Aorta (tissue), 5 donors: ENCODE results near the gene TBRG1. TPM values are rescaled to one million over a fixed set of nuclear protein-coding genes. Genes with fewer than 3 reads are reported as not detected.

Experiments used
- ATAC-seq: fragments of 200-7000 bp; cut with Tn5 transposase; one replicate; pipeline ENCODE4 v1.9.1; 2022; ENCODE audit warnings: moderate library complexity; ENCODE audit not compliant: low FRiP score
- DNase-seq, 2 donors: peaks; one replicate each; pipeline ENCODE4 v3.0.0-alpha.2; 2020
- H3K27ac ChIP-seq, 2 donors: one replicate each; pipeline ENCODE4 v1.5.1; 2013; ENCODE audit warnings: low read length in 2 of 2, mild to moderate bottlenecking in 2 of 2, moderate library complexity in 2 of 2, control low read depth in 1 of 2, inconsistent platforms in 1 of 2, low read depth in 1 of 2
- H3K27me3 ChIP-seq, 2 donors: one replicate each; pipeline ENCODE4 v1.6.1; 2013; ENCODE audit warnings: control low read depth in 1 of 2, low read length in 1 of 2, mild to moderate bottlenecking in 1 of 2, moderate library complexity in 1 of 2; ENCODE audit not compliant: insufficient read depth in 2 of 2, control insufficient read depth in 1 of 2
- H3K36me3 ChIP-seq, 2 donors: one replicate each; pipeline ENCODE4 v1.6.1; 2013; ENCODE audit warnings: control low read depth in 1 of 2, low read length in 1 of 2, mild to moderate bottlenecking in 1 of 2; ENCODE audit not compliant: insufficient read depth in 2 of 2, control insufficient read depth in 1 of 2
- H3K4me1 ChIP-seq, 2 donors: one replicate each; pipeline ENCODE4 v1.6.1; 2013; ENCODE audit warnings: low read length in 2 of 2, control low read depth in 1 of 2, mild to moderate bottlenecking in 1 of 2, moderate library complexity in 1 of 2; ENCODE audit not compliant: insufficient read depth in 2 of 2, control insufficient read depth in 1 of 2
- H3K4me3 ChIP-seq, 2 donors: one replicate each; pipeline ENCODE4 v1.5.1; 2013; ENCODE audit warnings: low read length in 2 of 2, control low read depth in 1 of 2, mild to moderate bottlenecking in 1 of 2
- H3K9me3 ChIP-seq: one replicate; pipeline ENCODE4 v1.6.1; 2013; ENCODE audit warnings: mild to moderate bottlenecking, low read length; ENCODE audit not compliant: control insufficient read depth
- WGBS, 2 donors: extraction: QIAGEN DNeasy Blood & Tissue Kit; methylation state at CpG; one replicate each; pipeline ENCODE4 v1.1.7; 2013; 5-methylcytosine and 5-hydroxymethylcytosine counted together
- intact Hi-C, 2 donors: fragments of 100-400 bp; cut with DNase I; formaldehyde crosslinking; loops; one replicate each; pipeline versions ENCODE4 v1.14.2 to v1.15.0; 2022
- polyA plus RNA-seq, 2 donors: library from polyadenylated mRNA; stranded (reverse); fragments of 200-250 nt; gene quantifications; one replicate each; pipeline ENCODE4 v1.2.3, GENCODE V29; 2013
- total RNA-seq, 2 donors: library from RNA; stranded (reverse); fragmentation: NEBNext Ultra II Directional; extraction: Animal tissue kit (Norgen Biotek cat#: 25700); gene quantifications; one replicate each; pipeline ENCODE4 v1.2.1, GENCODE V29; 2021
- donor health status: healthy with polysubstance abuse.
- donor health status: Bipolar disorder and iron deficiency.
- donor health status: DM: no; HTN: no; CAD: no.
- donor health status: DM: no; HTN: no; CAD: no.
- donor health status: DM: yes; HTN: yes; CAD: no.

The TBRG1 gene
- total and polyA plus RNA-seq, 4 donors, result 20.5 to 65.4 (median 45.3) TPM

DNA sequence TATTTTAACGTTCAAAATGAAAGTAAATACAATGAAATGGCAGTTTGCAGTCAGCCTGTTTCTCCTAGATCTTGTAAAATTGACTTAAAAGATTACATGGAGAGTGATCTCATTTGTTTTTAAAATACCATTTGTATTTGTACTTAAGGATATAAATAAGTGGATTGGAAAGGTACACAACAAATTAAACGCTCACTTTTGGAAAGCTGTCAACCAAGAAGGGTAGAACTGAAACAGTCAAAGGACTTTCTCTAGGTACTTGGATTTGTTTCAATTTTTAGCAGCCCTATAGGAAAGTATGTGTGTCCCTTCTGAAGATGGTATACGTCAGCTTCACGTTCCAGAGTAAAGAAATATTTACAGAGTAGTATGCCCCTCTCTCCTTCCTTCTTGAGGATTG lies 7.3 kb downstream of the TBRG1 start:
- WGBS, 2 donors, result 56 to 63% methylated on average over 4 of the region's 4 CpGs
- intact Hi-C loops, result no loop called here
- Histone ChIP-seq H3K27me3 (no peaks in the 10 kb centered on the region), H3K27ac (no peak overlapping the region), H3K36me3 (peaks cover 9 to 15% of the 10 kb centered on the region in 2 donors), H3K9me3 (no peaks in the 10 kb centered on the region), H3K4me3 (no peak overlapping the region), H3K4me1 (peaks cover 0 to 2% of the 10 kb centered on the region in 2 donors)
- ATAC-seq (no peak), DNase-seq (no peak)

DNA sequence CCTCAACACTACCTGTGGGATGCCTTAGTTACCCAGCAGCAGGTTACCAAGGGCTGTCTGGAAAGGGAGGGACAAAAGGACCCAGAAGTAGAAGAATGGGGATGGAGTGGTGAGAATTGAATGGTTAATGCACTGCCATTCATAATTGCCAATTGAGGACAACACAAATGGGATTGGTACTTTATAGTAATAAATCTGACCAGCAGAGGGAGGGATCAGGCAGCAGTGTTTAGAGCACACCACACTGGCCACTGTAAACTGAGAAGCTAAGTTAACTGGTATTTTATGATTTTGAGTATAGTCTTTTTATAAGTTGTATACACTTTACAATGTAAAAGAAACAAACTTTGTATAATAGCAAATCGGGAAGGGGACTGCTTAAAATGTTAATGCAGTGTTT lies 10.7 kb downstream of the TBRG1 start:
- DNase-seq (no peak), ATAC-seq (no peak)
- peaks cover 0 to 4% of the 10 kb centered on the region in 2 donors for H3K4me1 ChIP-seq
- no peak overlapping the region for H3K4me3 ChIP-seq
- WGBS, 2 donors, result 16 to 21% methylated on average over 1 of the region's 1 CpG
- no peaks in the 10 kb centered on the region for H3K27me3 ChIP-seq
- no peak overlapping the region for H3K27ac ChIP-seq
- H3K9me3 ChIP-seq, result no peaks in the 10 kb centered on the region
- H3K36me3 ChIP-seq, result peaks cover 8% of the 10 kb centered on the region in 2 donors
- intact Hi-C loops, result no loop called here

DNA sequence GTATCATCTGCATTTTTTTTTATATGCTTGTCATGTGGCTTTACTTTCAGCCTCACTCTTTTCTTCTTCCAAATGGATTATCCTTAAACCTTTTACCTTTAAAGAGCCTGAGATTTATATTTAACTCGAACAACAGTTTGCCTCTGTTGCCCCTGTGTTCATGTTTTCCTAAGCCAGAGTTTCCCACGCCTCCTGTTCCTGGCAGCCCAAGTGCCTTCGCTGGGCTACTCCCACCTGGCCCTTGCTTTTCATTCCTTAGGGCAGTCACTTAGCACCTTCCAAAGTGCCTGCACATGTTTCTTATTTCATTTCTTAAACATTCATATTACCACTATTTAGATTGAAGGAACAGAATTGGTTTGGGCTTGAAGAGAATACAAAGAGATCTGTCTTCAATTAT lies 13.3 kb downstream of the TBRG1 start:
- H3K27ac ChIP-seq, result no peak overlapping the region
- WGBS, 2 donors, result 7 to 10% methylated on average over 3 of the region's 3 CpGs
- peaks cover 0 to 4% of the 10 kb centered on the region in 2 donors for H3K4me1 ChIP-seq
- H3K36me3 ChIP-seq, result peaks cover 4 to 10% of the 10 kb centered on the region in 2 donors
- H3K4me3 ChIP-seq, result no peak overlapping the region
- no peaks in the 10 kb centered on the region for H3K9me3 ChIP-seq
- DNase-seq (no peak), ATAC-seq (no peak)
- intact Hi-C loops, result no loop called here
- H3K27me3 ChIP-seq, result no peaks in the 10 kb centered on the region

DNA sequence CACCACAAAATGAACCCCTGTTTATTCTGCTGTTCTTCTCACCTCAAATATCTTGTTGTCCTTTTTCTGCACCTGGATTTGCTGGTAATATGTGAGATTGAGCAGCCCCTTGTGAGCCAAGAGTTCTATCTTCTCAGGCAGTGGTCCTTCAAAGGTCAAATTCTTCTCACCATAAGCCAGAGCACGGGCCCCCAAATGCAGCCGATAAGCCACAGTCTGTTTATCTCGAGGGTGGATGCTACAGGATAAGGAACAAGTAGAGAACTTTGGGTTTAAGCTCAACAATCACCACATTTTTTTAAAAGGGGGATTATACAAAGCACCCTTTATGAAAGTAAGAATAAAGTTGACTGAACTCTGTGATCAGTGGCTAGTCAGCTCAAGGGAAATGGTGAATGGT lies 15.8 kb downstream of the TBRG1 start:
- DNase-seq (no peak), ATAC-seq (no peak)
- WGBS, 2 donors, result 79 to 81% methylated on average over 3 of the region's 3 CpGs
- Histone ChIP-seq H3K9me3 (no peaks in the 10 kb centered on the region), H3K27ac (no peak overlapping the region), H3K4me3 (no peak overlapping the region), H3K27me3 (no peaks in the 10 kb centered on the region), H3K36me3 (peaks cover 0 to 5% of the 10 kb centered on the region in 2 donors), H3K4me1 (peaks cover 0 to 4% of the 10 kb centered on the region in 2 donors)
- intact Hi-C loops, result no loop called here

DNA sequence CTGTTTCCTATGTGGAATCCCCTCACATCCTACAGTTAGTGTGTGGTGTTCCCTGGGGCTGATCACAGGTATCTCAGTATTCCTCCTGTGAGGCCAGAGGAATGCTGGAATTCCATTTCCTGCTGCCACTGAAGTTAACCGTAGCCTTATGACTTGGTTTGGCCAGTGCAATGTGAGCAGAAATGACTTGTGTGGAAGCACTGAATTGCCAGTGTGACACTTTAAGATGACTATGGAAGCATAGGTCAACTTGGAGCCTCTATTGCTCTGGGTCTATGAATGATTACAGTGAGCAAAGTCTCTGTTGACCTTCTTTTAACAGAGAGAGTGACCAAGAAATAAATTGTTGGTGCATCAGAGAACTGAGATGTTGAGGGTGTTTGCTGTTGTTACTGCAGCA lies 16.5 kb downstream of the TBRG1 start:
- Histone ChIP-seq H3K4me3 (no peak overlapping the region), H3K9me3 (no peaks in the 10 kb centered on the region), H3K27me3 (no peaks in the 10 kb centered on the region), H3K27ac (no peak overlapping the region), H3K36me3 (peaks cover 0 to 5% of the 10 kb centered on the region in 2 donors), H3K4me1 (peaks cover 0 to 4% of the 10 kb centered on the region in 2 donors)
- DNase-seq, result no peak
- intact Hi-C loops, result no loop called here
- 75 to 76% methylated on average over 1 of the region's 1 CpG for WGBS, 2 donors
- ATAC-seq, result no peak

DNA sequence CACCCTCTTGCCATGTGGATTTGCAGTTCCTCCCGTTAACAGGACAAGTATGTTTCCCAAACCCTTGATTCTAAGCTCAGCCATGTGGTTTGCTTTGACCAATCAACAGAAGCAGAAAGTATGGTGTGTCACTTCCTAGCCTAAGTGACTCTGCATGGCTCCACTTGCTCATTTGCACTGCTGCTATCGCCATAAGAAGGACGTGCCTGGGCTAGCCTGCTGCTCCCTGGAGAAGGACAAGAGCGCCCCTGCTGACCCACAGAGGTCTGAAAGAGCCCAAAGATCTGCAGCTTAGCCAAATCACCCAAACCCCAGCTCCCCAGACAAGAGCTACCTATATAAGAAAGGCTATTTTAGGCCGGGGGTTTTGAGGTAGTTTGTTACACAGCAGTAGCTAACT lies 18.0 kb downstream of the TBRG1 start:
- peaks cover 0 to 1% of the 10 kb centered on the region in 2 donors for H3K4me1 ChIP-seq
- H3K4me3 ChIP-seq, result no peak overlapping the region
- no peak for ATAC-seq
- H3K9me3 ChIP-seq, result no peaks in the 10 kb centered on the region
- 86 to 87% methylated on average over 5 of the region's 5 CpGs for WGBS, 2 donors
- H3K27me3 ChIP-seq, result no peaks in the 10 kb centered on the region
- no peak overlapping the region for H3K27ac ChIP-seq
- DNase-seq, result no peak
- H3K36me3 ChIP-seq, result peaks cover 0 to 5% of the 10 kb centered on the region in 2 donors
- intact Hi-C loops, result loop anchor here in 1 of 2 donors (10.0 kb wide), 1 partner anchor 154 kb away; no protein-coding TSS in a partner anchor

DNA sequence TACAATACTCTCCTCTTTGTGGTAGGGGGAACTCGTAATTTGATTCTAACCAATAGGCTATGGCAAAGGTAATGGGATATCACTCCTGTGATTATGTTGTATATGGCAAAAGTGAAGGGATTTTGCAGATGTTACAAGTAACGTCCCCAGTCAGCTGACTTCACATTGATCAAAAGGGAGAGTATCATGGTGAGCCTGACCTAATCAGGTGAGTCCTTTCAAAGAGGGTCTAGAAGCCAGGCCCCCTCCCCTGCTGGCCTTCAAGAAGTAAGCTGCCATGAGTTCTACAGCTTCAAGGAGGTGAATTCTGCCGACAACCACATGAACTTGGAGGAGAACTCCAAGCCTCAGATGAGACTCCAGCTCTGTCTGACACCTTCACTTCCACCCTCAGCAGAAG lies 20.0 kb downstream of the TBRG1 start:
- intact Hi-C loops, result loop anchor here in 1 of 2 donors (10.0 kb wide), 1 partner anchor 152 kb away; no protein-coding TSS in a partner anchor
- 92 to 94% methylated on average over 3 of the region's 3 CpGs for WGBS, 2 donors
- Histone ChIP-seq H3K4me1 (peaks cover 0 to 1% of the 10 kb centered on the region in 2 donors), H3K27me3 (no peaks in the 10 kb centered on the region), H3K4me3 (no peak overlapping the region), H3K27ac (no peak overlapping the region), H3K36me3 (peaks cover 0 to 2% of the 10 kb centered on the region in 2 donors), H3K9me3 (no peaks in the 10 kb centered on the region)
- DNase-seq, result no peak
- ATAC-seq, result no peak

DNA sequence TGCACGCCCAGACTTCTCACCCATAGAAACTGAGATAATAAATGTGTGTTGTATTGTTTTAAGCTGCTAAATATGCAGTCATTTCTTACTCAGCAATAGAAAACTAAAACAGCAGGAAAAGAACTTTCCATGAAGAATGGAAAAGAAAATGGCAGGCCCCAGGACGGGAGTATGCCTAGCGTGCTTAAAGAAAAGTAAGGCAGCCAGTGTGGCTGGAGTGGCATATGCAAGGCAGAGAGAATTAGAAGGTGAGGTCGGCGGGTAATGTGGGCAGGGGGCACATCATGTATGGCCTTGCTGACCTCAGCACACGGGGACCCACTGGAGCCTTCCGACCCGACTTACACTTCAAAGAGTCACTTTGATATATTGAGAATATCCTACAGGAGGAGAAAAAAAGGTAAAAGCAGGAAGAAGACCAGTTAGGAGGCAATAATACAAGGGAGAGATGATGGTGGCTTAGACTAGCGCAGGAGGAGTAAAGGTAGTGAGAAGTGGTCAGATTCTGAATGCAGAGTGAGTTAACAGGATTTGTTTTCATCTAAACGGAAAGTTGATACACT lies 20.5 kb downstream of the TBRG1 start:
- H3K4me3 ChIP-seq, result no peak overlapping the region
- intact Hi-C loops, result loop anchor here in 1 of 2 donors (10.0 kb wide), 1 partner anchor 152 kb away; no protein-coding TSS in a partner anchor
- DNase-seq (no peak), ATAC-seq (no peak)
- H3K4me1 ChIP-seq, result peaks cover 0 to 1% of the 10 kb centered on the region in 2 donors
- no peaks in the 10 kb centered on the region for H3K27me3 ChIP-seq
- WGBS, 2 donors, result 63 to 66% methylated on average over 10 of the region's 10 CpGs
- peak overlapping the region; percentile 55 to 90 for H3K27ac ChIP-seq
- peaks cover 0 to 2% of the 10 kb centered on the region in 2 donors for H3K36me3 ChIP-seq
- H3K9me3 ChIP-seq, result no peaks in the 10 kb centered on the region
